ENCODE results near the gene RTL9.

- TF ChIP-seq CTCF (CRISPR knock-in tag; IDR thresholded peaks at IDR 0.05): no peak
- TF ChIP-seq ZNF816 (CRISPR knock-in tag; IDR thresholded peaks at IDR 0.05; ENCODE audit: borderline replicate concordance): no peak
Measured at GRCh38 chrX:110338935-110339334, 19.7 kb upstream of the RTL9 start.

Measured in HepG2 (cell line).